IPS-NIHi7 (cell line): ENCODE measurements around the gene COX4I2.
"Not testable (repeated sequence)": the region's sequence is repeated elsewhere in the genome, so short reads cannot be mapped to it uniquely, and the experiment has no call there.

ENCODE experiments used
- DNase-seq: peaks from one replicate; pipeline ENCODE4 v3.0.0; 2012; ENCODE audit warnings: mixed read lengths; ENCODE audit errors: extremely low spot score

COX4I2 gene

GRCh38 chr20:31637660-31638059 is at the start of gene COX4I2:
Gene COX4I2 (plus strand): TSS chr20:31637912. CDS start chr20:31639018, 1,106 bp downstream.
- DNase-seq, result no peak

- DNase-seq, result peak; percentile 26
Observed at GRCh38 chr20:31590717-31591225, 46.9 kb upstream of the COX4I2 start.

GRCh38 chr20:31593221-31594001 is 44.3 kb upstream of the COX4I2 start:
- DNase-seq, result peak; percentile 6

GRCh38 chr20:31594002-31594557 is 43.6 kb upstream of the COX4I2 start:
- DNase-seq, result no peak

- DNase-seq, result peak; percentile 56
Observed at GRCh38 chr20:31594558-31595379, 42.9 kb upstream of the COX4I2 start.

GRCh38 chr20:31595380-31595653 is 42.4 kb upstream of the COX4I2 start:
- DNase-seq, result peak; percentile 13

GRCh38 chr20:31595654-31596411 is 41.9 kb upstream of the COX4I2 start:
- peak; percentile 32 for DNase-seq

GRCh38 chr20:31596412-31596715 is 41.3 kb upstream of the COX4I2 start:
- DNase-seq, result not testable (repeated sequence)

- DNase-seq, result no peak
Observed at GRCh38 chr20:31596831-31597480, 40.8 kb upstream of the COX4I2 start.

GRCh38 chr20:31597481-31597855 is 40.2 kb upstream of the COX4I2 start:
- no peak for DNase-seq

- no peak for DNase-seq
Observed at GRCh38 chr20:31602431-31602778, 35.3 kb upstream of the COX4I2 start.

- no peak for DNase-seq
Observed at GRCh38 chr20:31602779-31603441, 34.8 kb upstream of the COX4I2 start.

GRCh38 chr20:31603822-31604566 is 33.7 kb upstream of the COX4I2 start:
- DNase-seq, result peak; percentile 82

- no peak for DNase-seq
Observed at GRCh38 chr20:31604567-31605030, 33.1 kb upstream of the COX4I2 start.

GRCh38 chr20:31605031-31605901 is 32.4 kb upstream of the COX4I2 start, which contains the start of gene ID1:
Gene ID1 (plus strand): TSS chr20:31605289. CDS start chr20:31605388, 99 bp downstream.
- DNase-seq, result peak; percentile 82

GRCh38 chr20:31605902-31606803 is 31.6 kb upstream of the COX4I2 start:
- DNase-seq, result peak; percentile 33

- DNase-seq, result peak; percentile 35
Observed at GRCh38 chr20:31606804-31607639, 30.7 kb upstream of the COX4I2 start.
